Measurements from ENCODE around the gene USH1C. TPM values are rescaled to one million over a fixed set of nuclear protein-coding genes. Genes with fewer than 3 reads are reported as not detected.

The USH1C gene
- total and polyA plus RNA-seq, 7 donors, result 0.05 to 0.44 (median 0.14) TPM; not detected in 4

- 89 to 93% (median 90%) methylated on average over 12 of the region's 12 CpGs for WGBS, 3 donors
- DNase-seq (no peak), ATAC-seq (no peak)
- no peaks in the 10 kb centered on the region for H3K9me3 ChIP-seq
- intact Hi-C loops (cut with DNase I), result no loop called here
- H3K4me1 ChIP-seq, result no peaks in the 10 kb centered on the region
- no peaks in the 10 kb centered on the region for H3K36me3 ChIP-seq (ENCODE audit: insufficient read depth in 1 of 2, low read depth in 1 of 2)
- TF ChIP-seq, protein P1, sequence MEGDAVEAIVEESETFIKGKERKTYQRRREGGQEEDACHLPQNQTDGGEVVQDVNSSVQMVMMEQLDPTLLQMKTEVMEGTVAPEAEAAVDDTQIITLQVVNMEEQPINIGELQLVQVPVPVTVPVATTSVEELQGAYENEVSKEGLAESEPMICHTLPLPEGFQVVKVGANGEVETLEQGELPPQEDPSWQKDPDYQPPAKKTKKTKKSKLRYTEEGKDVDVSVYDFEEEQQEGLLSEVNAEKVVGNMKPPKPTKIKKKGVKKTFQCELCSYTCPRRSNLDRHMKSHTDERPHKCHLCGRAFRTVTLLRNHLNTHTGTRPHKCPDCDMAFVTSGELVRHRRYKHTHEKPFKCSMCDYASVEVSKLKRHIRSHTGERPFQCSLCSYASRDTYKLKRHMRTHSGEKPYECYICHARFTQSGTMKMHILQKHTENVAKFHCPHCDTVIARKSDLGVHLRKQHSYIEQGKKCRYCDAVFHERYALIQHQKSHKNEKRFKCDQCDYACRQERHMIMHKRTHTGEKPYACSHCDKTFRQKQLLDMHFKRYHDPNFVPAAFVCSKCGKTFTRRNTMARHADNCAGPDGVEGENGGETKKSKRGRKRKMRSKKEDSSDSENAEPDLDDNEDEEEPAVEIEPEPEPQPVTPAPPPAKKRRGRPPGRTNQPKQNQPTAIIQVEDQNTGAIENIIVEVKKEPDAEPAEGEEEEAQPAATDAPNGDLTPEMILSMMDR (IDR thresholded peaks at IDR 0.05), result no peak
- no peak overlapping the region for H3K27ac ChIP-seq
- H3K27me3 ChIP-seq (ENCODE audit: insufficient read depth in 3 of 3, low read length in 2 of 3), result no peaks in the 10 kb centered on the region
- H3K4me3 ChIP-seq, result no peak overlapping the region
Measured at GRCh38 chr11:17500673-17501072, 43.5 kb downstream of the USH1C start.

- DNase-seq (no peak), ATAC-seq (peak in 3 of 4 donors; percentile 25 to 67 (median 44))
- Histone ChIP-seq H3K9me3 (no peaks in the 10 kb centered on the region), H3K27ac (no peak overlapping the region), H3K36me3 (ENCODE audit: insufficient read depth in 1 of 2, low read depth in 1 of 2) (no peaks in the 10 kb centered on the region), H3K27me3 (ENCODE audit: insufficient read depth in 3 of 3, low read length in 2 of 3) (no peaks in the 10 kb centered on the region), H3K4me3 (no peak overlapping the region), H3K4me1 (no peaks in the 10 kb centered on the region)
- intact Hi-C loops (cut with DNase I), result no loop called here
- 83 to 88% (median 85%) methylated on average over 5 of the region's 5 CpGs for WGBS, 3 donors
- TF ChIP-seq, protein P1 (IDR thresholded peaks at IDR 0.05), result peak; percentile 13
Measured at GRCh38 chr11:17498475-17498874, 45.7 kb downstream of the USH1C start.

- no peaks in the 10 kb centered on the region for H3K9me3 ChIP-seq
- no peaks in the 10 kb centered on the region for H3K36me3 ChIP-seq (ENCODE audit: insufficient read depth in 1 of 2, low read depth in 1 of 2)
- no peak for DNase-seq
- no peaks in the 10 kb centered on the region for H3K27me3 ChIP-seq (ENCODE audit: insufficient read depth in 3 of 3, low read length in 2 of 3)
- peak; percentile 64 to 84 (median 79) for ATAC-seq
- WGBS, 3 donors, result 36 to 46% (median 37%) methylated on average over 4 of the region's 4 CpGs
- TF ChIP-seq, protein P1 (IDR thresholded peaks at IDR 0.05), result no peak
- H3K27ac ChIP-seq, result no peak overlapping the region
- H3K4me1 ChIP-seq, result no peaks in the 10 kb centered on the region
- H3K4me3 ChIP-seq, result no peak overlapping the region
- intact Hi-C loops (cut with DNase I), result no loop called here
Measured at GRCh38 chr11:17498058-17498457, 46.2 kb downstream of the USH1C start.

GRCh38 chr11:17496406-17496805 lies 47.8 kb downstream of the USH1C start:
- H3K27me3 ChIP-seq (ENCODE audit: insufficient read depth in 3 of 3, low read length in 2 of 3), result no peaks in the 10 kb centered on the region
- TF ChIP-seq, protein P1 (IDR thresholded peaks at IDR 0.05), result no peak
- H3K4me3 ChIP-seq, result no peak overlapping the region
- WGBS, 3 donors, result 64 to 67% (median 64%) methylated on average over 7 of the region's 7 CpGs
- no peak for ATAC-seq
- intact Hi-C loops (cut with DNase I), result no loop called here
- no peaks in the 10 kb centered on the region for H3K9me3 ChIP-seq
- no peak overlapping the region for H3K27ac ChIP-seq
- no peaks in the 10 kb centered on the region for H3K4me1 ChIP-seq
- no peaks in the 10 kb centered on the region for H3K36me3 ChIP-seq (ENCODE audit: insufficient read depth in 1 of 2, low read depth in 1 of 2)
- no peak for DNase-seq

- no peak for DNase-seq
- WGBS, 3 donors, result 63 to 74% (median 71%) methylated on average over 6 of the region's 6 CpGs
- Histone ChIP-seq H3K4me3 (no peak overlapping the region), H3K9me3 (no peaks in the 10 kb centered on the region), H3K27me3 (ENCODE audit: insufficient read depth in 3 of 3, low read length in 2 of 3) (no peaks in the 10 kb centered on the region), H3K36me3 (ENCODE audit: insufficient read depth in 1 of 2, low read depth in 1 of 2) (no peaks in the 10 kb centered on the region), H3K4me1 (no peaks in the 10 kb centered on the region), H3K27ac (no peak overlapping the region)
- no peak for ATAC-seq
- TF ChIP-seq, protein P1 (IDR thresholded peaks at IDR 0.05), result no peak
- intact Hi-C loops (cut with DNase I), result no loop called here
Measured at GRCh38 chr11:17494019-17494418, 50.2 kb downstream of the USH1C start.
